ENCODE measurements around the gene CGA.

- TF ChIP-seq CTCF (IDR thresholded peaks at IDR 0.05; ENCODE audit: poor library complexity, severe bottlenecking): no peak
- no peak for TF ChIP-seq REST (IDR thresholded peaks at IDR 0.05; ENCODE audit: borderline replicate concordance)
- no peak for TF ChIP-seq RAD21 (conservative IDR thresholded peaks at IDR 0.05)
- TF ChIP-seq TAF1 (IDR thresholded peaks at IDR 0.05; ENCODE audit: low read depth): no peak
Observed at GRCh38 chr6:87103977-87104601, 9.2 kb upstream of the CGA start.
